ENCODE data around the gene ZBTB24. TPM values are rescaled to one million over a fixed set of nuclear protein-coding genes. Genes with fewer than 3 reads are reported as not detected.
A peak's percentile ranks its signal among the peaks of the same experiment; 100 is the strongest.

Gene ZBTB24
- total and polyA plus RNA-seq, 2 of the 13 experiments (the other 11 are each of a cell fraction or from before 2014, with no cell fraction given), result 1.5 to 6.2 TPM

DNA sequence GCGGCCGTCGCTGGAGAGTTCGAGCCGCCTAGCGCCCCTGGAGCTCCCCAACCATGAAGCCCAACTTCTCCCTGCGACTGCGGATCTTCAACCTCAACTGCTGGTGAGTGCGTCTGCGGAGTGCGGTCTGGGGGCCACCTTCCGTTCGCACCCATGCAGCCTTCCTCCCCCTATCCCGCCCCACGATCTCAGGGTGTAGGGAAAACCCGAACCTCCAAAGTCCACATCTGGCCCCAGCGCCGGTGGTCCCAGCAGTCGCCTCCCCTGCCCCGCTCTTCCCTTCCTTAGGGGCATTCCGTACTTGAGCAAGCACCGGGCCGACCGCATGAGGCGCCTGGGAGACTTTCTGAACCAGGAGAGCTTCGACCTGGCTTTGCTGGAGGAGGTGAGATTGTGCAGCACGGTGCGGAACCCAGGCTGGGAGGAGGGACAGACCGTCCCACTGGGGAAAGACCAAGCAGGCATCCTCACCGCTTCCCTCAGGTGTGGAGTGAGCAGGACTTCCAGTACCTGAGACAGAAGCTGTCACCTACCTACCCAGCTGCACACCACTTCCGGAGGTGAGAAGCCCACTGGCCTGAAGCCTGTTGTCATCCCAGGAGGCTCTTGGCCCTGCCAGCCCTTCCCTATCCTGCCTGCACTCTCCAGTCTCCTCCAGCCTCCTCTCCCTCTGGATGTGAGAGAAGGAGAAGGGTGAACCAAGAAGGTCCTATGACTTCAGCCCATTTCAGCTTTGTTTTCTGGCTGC lies 41.8 kb downstream of the ZBTB24 start (continued):
- TF ChIP-seq KIAA2018 (CRISPR knock-in tag; IDR thresholded peaks at IDR 0.05; ENCODE audit: borderline replicate concordance) (no peak), ZSCAN12 (CRISPR knock-in tag; IDR thresholded peaks at IDR 0.05) (no peak), ZNF383 (CRISPR knock-in tag; IDR thresholded peaks at IDR 0.05; ENCODE audit: borderline replicate concordance) (no peak), PHF20 (CRISPR knock-in tag; IDR thresholded peaks at IDR 0.05) (no peak), ATF7 (IDR thresholded peaks at IDR 0.05) (no peak), ATF7 (CRISPR knock-in tag; IDR thresholded peaks at IDR 0.05) (no peak), ZNF274 (CRISPR knock-in tag; IDR thresholded peaks at IDR 0.05) (peak; percentile 32), BRD4 (CRISPR knock-in tag; IDR thresholded peaks at IDR 0.05) (no peak), ZNF619 (CRISPR knock-in tag; IDR thresholded peaks at IDR 0.05) (no peak), ZNF790 (CRISPR knock-in tag; IDR thresholded peaks at IDR 0.05; ENCODE audit: borderline replicate concordance) (no peak), ZNF672 (CRISPR knock-in tag; IDR thresholded peaks at IDR 0.05) (no peak), ZNF816 (CRISPR knock-in tag; IDR thresholded peaks at IDR 0.05; ENCODE audit: borderline replicate concordance) (no peak), HMG20B (CRISPR knock-in tag; conservative IDR thresholded peaks at IDR 0.05) (no peak), TCF7 (IDR thresholded peaks at IDR 0.05; ENCODE audit: low read depth) (no peak), ZNF546 (CRISPR knock-in tag; conservative IDR thresholded peaks at IDR 0.05) (no peak), U2AF1 (optimal IDR thresholded peaks at IDR 0.05; ENCODE audit: low read depth, low read length) (no peak), ARNT2 (CRISPR knock-in tag; IDR thresholded peaks at IDR 0.05; ENCODE audit: low read depth) (peak; percentile 15), SRSF9 (IDR thresholded peaks at IDR 0.05; ENCODE audit: borderline replicate concordance, insufficient read depth, low read depth, low read length, poor library complexity, severe bottlenecking) (no peak), ZNF354B (CRISPR knock-in tag; IDR thresholded peaks at IDR 0.05) (no peak)
- TF ChIP-seq, protein P1, sequence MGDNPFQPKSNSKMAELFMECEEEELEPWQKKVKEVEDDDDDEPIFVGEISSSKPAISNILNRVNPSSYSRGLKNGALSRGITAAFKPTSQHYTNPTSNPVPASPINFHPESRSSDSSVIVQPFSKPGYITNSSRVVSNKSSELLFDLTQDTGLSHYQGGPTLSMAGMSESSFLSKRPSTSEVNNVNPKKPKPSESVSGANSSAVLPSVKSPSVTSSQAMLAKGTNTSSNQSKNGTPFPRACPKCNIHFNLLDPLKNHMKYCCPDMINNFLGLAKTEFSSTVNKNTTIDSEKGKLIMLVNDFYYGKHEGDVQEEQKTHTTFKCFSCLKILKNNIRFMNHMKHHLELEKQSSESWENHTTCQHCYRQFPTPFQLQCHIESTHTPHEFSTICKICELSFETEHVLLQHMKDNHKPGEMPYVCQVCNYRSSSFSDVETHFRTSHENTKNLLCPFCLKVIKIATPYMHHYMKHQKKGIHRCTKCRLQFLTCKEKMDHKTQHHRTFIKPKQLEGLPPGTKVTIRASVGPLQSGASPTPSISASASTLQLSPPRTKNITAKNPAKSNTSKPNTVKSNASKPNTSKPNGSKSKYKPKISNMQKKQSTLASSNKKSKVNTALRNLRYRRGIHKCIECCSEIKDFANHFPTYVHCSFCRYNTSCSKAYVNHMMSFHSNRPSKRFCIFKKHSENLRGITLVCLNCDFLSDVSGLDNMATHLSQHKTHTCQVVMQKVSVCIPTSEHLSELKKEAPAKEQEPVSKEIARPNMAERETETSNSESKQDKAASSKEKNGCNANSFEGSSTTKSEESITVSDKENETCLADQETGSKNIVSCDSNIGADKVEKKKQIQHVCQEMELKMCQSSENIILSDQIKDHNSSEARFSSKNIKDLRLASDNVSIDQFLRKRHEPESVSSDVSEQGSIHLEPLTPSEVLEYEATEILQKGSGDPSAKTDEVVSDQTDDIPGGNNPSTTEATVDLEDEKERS (CRISPR knock-in tag; IDR thresholded peaks at IDR 0.05), result no peak
